K562 treated with DMSO at 1 percent for 48 hours (cell line): ENCODE results near the gene NUDT7. TPM values are rescaled to one million over a fixed set of nuclear protein-coding genes. Genes with fewer than 3 reads are reported as not detected.

Experiments used
- total RNA-seq: library from RNA; unstranded; fragments of 300-600 nt; gene quantifications from 2 replicates; pipeline ENCODE4 v1.2.3, GENCODE V29; 2022; ENCODE audit warnings: low replicate concordance; ENCODE audit errors: extremely low read depth

Gene NUDT7
- not detected in 2 replicates for total RNA-seq

DNA sequence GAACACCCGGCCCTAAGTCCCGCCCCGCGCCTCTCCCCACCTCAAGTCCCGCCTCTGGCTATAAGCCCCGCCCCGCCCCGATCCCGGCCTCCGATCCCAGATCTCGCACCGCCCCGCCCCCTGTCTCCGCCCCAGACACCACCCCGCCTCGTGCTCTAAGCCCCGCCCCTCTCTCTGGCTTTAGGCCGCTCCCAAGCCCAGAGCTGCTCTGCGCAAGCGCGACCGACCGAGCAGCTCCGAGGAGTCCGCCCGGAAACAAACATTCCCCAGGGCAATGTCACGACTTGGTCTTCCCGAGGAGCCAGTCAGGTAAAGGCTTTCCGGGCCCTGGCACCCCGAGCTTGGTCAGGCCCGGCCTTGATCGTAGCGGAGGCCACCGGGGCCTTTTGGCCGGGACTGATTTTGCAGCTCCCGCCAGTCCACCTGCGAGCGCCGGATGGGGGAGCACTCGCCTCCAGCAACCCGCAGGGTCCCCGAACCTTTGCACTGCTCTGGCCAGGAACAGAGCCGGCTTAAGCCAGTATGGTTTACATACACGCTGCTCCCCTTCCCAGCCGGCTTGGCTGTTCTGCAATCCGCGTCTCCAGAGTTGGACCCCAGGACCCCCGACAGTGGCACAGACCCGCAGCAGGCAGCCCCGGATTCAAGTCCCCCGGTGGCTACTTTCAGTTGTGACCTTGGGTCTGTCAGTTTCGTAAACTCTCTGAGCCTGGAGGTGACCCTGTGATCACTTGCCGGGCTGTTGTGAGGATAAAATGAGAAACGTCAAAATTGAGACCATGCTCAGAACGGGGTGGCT is at the start of gene NUDT7:
Gene NUDT7, plus strand, starts transcription at position 206 of the 799 bp plus-strand sequence. Its CDS starts 69 bp downstream, at position 275.

DNA sequence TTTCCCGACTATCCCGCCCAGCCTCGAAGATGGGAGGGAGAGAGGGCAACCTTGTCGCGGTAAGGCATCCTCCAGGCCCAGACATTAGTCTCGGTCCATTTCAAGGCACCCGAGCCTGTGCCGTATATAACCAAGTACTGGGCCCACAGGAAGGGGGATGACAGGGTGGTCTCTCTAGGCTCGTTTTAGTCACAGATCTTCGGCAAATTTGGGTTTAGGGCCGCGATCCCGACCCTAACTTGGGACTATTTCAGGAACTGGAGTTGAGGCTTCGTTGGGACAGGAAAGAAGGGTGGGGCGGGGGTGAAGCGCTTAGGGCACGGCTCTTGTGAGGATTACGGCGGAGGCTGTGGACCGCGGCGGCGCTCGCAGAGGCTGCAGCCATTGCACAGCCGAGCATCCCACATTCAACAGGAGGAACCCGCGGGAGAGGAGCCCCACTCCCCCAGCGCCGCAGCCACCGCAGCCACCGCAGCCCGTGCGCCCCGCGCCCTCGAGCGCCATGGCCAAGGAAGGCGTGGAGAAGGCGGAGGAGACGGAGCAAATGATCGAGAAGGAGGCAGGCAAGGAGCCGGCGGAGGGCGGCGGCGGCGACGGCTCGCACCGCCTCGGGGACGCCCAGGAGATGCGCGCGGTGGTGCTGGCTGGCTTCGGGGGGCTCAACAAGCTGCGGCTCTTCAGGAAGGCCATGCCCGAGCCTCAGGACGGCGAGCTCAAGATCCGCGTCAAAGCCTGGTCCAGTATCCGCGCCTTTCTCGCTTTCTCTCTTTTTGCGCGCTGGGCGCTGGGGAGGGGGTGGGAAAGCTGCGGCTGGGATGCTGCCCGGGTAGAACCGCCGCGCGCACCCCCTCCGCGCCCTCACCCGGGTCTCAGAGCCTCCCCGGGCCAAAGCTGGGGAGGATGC is 66.1 kb downstream of the NUDT7 start, which contains the start of gene VAT1L:
Gene VAT1L, plus strand, starts transcription at position 384 of the 904 bp plus-strand sequence. Its CDS starts 119 bp downstream, at position 503.

Other genes starting within 250 kb of the NUDT7 start
- gene VAT1L, start 66.0 kb downstream of the NUDT7 start, total RNA-seq: not detected in 2 replicates